COLO668 (cell line): ENCODE results near the gene OXLD1.
A peak's percentile ranks its signal among the peaks of the same experiment; 100 is the strongest.

Source experiments
- DNase-seq: peaks from one replicate; lab custom pipeline; 2025; ENCODE audit not compliant: unreplicated experiment; lab: John Stamatoyannopoulos, UW

Gene OXLD1

GRCh38 chr17:81666342-81667191 is at the start of gene OXLD1, which contains the start of gene CCDC137:
TSS of gene OXLD1 (minus strand) at chr17:81666605. CDS start at chr17:81666577, 28 bp downstream.
TSS of gene CCDC137 (plus strand) at chr17:81666737. CDS start at chr17:81666767, 30 bp downstream.
- DNase-seq = peak; percentile 92

- DNase-seq = no peak
Observed at GRCh38 chr17:81715107-81715871, 48.9 kb upstream of the OXLD1 start.

DNA sequence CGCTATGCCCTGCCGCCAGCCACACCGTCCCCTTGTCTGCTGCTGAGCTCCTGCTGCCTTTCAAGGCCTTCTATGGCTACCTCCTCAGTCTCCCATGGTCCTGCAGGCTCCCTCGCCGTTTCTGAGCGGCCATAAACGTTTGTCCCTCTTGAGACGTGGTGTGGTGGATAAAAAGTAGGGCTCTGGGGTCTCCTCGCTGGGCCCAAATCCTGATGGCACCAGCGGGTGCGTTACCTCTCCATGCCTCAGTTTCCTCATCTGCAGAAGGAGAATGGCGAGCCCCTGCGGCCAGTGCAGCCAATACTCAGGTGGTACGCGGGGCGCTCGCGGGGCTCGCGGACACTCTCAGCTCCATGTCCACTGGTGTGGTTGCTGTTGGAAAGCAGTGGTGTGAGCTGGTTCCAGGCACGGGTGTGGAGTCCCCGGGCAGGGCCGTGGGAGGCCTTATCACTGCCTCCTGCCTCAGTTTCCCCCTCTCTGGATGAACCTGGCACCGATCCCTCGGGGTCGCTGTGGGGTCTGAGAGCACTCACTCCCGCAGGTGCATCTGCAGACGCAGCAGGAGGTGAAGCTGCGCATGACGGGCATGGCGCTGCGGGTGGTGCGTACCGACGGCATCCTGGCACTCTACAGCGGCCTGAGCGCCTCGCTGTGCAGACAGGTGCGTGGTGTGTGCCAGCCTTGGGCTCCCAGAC is 48.2 kb upstream of the OXLD1 start:
- DNase-seq = no peak

DNA sequence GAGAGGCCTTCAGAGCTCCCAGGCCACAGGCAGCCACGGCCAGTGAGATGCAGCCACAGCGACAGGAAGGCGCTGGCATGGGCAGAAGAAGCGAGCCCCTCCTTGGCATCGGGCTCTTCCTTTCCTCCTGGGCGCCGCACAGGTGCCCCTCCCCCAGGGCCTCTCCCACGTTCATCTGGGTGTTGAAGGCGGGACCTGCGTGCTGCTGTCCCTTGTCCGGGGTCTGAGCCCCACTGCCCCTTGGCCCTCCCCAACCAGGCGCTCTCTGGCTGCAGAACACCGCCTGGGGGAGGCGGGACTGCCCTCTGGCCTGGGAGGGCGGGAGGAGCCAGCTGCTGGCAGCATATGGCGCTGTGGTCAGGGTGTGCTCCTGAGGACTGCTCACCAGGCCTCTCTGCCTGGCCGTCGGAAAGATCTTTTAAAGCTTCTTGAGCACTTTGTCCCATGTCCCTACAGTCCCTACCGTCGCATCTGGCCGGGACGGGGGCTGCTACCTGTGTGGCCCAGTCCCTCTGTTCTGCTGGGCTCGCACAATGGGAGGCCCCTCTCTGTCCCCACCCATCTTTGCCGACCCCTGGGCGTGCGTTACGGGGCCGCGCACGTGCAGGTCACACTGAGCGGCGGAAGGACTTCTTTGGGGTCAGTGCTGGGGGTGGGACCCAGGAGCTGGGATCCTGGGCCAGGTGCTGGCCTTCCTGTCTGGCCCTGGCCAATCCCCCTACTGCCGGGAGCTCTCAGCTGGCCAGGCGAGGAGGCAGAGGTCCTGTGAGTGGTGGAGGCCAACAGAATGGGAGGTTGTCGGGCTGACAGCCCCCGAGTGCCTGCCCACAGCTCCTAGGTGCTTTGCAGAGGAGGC is 47.4 kb upstream of the OXLD1 start:
- DNase-seq = peak; percentile 38

- DNase-seq = no peak
Observed at GRCh38 chr17:81713004-81713555, 46.7 kb upstream of the OXLD1 start.

GRCh38 chr17:81712468-81713003 is 46.1 kb upstream of the OXLD1 start:
- peak; percentile 69 for DNase-seq

DNA sequence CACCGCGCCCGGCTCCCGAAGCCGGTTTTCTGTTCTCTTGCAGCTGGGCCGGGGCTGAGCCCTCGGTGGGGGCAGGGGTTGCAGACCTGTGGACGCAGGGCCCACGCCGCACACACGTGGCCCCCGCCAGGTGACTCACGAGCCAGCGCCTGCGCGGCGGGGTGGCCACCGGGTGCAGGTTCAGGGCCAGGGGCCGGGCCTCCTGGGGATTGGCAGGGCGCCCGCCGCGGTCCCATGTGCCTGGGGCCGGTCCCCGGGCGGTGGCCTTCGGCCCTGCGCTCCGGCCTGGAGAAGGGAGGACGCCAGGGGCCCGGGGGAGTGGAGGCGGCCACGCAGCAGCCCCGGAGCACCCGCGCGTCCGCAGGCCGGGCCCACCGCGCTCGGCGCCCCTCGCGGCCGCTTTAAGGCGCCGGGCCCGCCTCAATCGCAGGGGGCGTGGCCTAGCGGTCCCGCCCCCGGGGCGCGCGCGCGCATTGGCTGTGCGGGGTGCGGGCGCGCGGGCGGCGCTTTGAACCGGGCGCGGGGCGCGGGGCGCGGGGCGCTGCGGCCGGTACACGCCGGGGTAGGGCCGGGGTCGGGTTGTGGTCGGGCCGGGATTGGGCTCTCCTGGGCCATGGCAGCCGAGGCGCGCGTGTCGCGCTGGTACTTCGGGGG is 45.5 kb upstream of the OXLD1 start, which contains the start of gene SLC25A10:
TSS of gene SLC25A10 (plus strand) at position 471 of the 654 bp plus-strand sequence. CDS start at position 614, 143 bp downstream.
- peak; percentile 94 for DNase-seq

GRCh38 chr17:81710514-81711308 is 44.3 kb upstream of the OXLD1 start:
- DNase-seq = peak; percentile 57

DNA sequence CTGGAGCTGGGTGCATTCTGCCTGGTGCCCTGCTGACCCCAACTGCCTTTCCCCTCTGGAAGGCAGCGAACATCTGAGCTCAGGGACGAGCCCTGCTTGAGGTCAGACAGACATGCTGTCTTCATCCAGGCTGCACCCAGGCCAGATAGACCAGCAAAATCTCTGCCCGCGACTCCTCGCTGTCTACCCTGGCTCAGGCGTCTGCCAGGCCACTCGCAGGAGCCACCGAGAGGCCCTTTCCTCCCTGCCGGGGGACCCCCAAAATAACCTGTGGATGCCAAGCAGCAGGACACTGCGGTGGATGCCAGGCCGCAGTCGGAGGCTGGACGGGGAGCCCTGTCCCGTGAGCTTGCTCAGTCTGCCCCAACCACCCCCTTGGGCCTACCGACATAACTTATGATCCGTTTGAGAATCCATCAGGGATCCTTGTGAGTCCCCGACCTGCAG is 42.4 kb upstream of the OXLD1 start:
- DNase-seq = no peak

DNA sequence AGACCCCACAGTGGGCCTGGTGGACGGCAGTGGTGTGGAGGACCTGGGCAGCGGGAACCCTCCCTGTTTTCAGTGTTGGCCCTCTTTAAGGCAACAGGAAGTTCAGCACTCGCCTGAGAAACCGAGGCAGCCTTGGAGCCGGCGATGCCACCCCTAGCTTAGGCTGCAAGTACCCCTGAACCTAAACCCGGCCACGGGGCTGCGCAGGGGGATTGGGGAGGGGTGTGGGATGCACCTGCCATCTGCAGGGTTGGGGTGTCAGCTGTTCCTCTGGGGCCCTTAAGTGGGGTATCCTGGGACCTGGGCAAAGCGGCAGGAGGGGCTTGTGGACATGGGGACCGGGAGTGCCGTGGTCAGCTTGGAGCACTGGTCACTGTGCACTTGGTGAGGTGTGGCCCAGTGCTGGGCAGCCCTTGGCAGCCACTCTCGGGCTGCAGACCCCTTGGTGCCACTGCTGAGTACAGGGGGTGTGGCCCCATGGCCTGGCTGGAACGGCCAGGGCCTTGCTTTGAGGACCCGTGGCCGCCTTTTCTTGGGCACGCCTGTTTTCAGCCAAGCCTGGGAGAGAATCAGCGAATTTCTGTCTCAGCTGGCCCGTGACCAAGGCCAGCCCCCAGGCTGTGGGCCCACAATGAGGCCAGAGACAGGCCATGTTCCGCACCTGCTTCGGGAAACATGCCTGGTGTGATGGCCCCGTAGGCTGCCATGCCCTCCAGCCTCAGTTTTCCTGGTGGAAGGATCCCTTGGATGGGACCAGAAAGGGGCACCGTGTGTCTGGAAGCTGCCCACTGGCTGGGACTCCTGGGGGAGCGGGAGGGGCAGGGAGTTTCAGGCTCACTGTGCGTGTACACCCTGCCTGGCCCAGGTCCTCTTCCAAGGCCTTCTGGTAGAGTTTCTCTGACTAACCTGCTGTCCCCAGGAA is 41.6 kb upstream of the OXLD1 start:
- DNase-seq = no peak

- no peak for DNase-seq
Observed at GRCh38 chr17:81706757-81707624, 40.6 kb upstream of the OXLD1 start.

- DNase-seq = no peak
Observed at GRCh38 chr17:81706232-81706611, 39.8 kb upstream of the OXLD1 start.

DNA sequence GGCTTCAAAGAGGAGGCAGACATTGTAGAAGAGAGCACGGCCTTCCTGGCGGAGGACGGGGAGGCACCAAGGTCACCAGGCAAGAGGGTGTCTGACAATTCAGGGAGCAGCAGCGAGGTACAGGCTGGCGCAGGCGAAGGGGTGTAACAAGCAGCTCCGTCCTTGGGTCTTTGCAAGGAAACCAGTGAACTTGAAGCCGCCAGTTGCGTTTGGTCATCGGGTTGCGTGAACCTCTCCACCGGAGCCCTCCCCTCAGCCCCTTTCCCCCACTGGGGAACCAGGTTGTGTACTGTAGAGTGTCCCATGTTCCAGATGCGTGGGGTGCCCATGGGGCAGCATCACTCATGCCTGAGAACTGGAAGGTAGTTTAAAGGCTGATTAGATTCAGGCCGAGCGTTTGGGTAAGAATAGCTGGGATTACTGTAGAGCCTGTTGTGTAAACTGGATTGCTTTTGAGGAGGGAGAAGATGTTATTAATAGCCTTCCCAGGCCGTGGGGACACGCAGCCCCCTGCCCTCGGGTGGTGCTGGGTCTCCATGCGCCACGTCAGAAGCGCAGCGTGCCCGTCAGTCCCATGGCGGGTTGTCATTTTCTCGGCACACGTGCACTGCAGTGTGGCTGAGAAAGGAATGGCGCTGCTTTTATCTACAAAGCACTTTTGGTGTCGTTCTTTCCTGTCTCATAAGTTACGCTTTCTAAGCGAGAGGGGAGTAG is 39.3 kb upstream of the OXLD1 start:
- DNase-seq = no peak

DNA sequence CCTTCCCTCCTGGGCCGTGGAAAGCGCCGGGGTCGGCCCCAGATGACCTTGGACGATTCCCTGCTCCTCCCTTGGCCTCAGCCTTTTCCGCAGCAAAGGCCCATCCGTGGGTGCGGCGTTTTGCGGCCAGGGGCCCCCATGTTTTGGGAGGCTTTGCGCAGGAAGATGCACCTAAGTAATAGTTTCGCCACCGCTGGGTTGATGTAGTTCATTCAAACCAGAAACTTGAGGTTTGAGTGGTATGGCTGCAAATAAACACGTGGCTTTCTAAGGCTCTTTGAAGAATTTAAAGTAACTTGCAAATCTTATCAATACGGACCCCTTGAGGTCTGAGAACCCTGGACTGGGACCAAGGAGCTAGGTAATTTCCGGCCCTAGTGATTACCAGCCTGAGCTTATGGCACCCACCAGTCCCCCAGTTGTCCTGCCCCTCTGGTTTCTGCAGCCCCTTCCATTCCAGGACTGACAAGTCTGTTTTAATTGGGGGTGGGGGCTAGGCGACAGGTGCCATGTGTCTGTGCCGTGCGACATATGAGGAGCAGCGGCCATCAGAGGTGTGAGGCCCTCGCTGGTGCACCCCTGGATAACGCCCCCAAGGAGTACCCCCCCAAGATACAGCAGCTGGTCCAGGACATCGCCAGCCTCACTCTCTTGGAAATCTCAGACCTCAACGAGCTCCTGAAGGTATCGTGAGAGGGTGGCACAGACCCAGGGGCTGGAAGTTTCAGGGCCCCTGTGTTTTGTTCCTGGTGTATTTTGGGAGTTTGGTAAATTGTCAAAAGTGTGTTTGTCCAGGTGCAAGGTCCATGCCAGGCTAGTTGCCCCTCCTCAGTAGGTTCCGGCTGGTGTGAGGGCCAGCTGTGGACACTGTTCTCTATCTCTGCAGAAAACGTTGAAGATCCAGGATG is 37.6 kb upstream of the OXLD1 start:
- DNase-seq = no peak
